COLO668 (cell line): ENCODE data around the gene PLEKHN1.

Experiments used
- DNase-seq: peaks from one replicate; lab custom pipeline; 2025; ENCODE audit not compliant: unreplicated experiment; lab: John Stamatoyannopoulos, UW

PLEKHN1 gene

DNA sequence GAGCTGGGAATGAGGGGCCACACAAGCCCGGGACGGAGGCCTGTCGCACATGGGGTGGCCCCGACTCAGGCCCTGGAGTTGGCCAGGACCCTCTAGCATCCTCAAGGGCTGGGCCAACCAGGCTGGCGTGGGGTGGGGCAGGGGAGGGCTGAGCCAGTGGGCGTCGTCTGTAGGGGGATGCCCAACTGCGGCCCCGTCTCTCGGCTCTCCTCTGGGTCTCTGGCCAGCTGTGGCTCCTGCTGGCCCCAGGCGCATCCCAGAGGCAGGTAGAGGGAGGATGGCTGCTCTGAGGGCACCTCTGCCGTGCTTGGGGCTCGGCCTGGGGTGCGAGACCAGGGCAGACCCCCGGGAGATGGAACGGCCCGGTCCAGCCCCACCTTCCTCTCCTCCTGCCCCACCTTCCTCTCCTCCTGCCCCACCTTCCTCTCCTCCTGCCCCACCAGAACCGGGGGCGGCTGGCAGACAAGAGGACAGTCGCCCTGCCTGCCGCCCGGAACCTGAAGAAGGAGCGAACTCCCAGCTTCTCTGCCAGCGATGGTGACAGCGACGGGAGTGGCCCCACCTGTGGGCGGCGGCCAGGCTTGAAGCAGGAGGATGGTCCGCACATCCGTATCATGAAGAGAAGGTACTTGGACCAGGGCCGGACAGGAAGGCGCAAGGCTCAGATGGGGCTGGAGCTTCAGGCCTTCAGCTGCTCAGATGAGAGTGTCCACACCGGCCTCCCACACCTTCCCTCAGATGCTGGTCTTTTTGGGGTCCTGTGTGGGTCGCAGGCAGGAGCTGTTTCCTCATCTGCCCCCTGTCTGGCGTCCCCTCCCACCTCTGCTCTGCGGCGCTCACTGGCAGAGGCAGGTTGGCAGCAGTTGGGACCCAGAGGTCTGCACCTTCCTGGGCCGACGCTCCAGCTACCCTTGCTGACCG lies 36.3 kb upstream of the PLEKHN1 start:
- no peak for DNase-seq

DNA sequence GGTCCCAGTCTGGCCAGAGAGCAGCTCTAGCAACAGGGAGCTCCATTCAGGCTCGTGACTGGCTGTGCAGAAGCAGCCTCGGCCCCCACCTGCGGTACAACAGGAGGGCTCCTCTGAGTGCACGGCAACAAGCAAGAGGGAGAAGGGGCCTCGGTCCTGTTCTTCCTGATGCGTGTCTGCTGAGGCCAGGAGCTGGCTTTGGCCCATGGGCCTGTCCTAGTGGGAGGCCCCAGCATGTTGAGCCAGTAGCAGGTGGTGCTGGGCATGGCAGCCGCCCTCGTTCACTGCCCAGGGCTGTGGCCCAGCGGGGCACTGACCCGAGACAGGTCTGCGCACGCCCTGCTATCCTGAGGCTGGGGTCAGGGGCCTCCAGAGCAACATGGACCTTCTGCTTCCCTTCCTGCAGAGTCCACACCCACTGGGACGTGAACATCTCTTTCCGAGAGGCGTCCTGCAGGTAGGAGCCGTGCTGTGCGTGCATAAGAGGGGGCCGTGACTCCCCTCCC lies 35.6 kb upstream of the PLEKHN1 start:
- DNase-seq = no peak

DNA sequence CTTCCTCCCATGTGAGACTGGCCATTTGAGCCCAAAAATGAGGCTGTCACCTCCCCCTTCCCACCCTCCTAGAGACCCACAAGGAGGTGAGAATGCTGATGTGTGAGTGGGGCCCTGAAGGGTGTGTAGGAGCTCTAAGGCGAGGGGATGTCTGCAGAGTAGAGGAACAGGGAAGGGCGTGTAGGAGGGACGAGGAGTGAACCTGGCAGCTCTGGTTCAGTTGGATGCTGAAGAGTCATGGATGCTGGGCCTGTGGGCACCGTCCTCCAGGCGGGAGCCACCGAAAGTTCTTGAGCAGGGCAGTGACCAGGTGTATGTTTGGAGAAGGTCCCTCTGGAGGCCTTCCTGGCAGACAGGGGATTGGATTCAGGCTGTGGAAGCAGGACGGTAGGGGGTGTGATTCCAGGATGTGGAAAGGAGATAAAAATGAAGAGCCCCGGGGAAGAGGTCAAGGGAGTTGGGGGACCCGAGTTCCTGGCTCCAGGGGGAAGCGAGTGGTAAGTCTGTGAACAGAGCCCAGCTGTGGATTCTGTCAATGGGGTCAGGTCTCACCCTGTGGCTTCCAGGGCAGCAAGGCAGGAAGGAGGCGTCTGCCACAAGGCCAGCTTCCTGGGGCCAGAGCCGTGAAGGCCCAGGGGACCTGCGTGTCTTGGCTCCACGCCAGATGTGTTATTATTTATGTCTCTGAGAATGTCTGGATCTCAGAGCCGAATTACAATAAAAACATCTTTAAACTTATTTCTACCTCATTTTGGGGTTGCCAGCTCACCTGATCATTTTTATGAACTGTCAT lies 34.7 kb upstream of the PLEKHN1 start:
- no peak for DNase-seq

DNA sequence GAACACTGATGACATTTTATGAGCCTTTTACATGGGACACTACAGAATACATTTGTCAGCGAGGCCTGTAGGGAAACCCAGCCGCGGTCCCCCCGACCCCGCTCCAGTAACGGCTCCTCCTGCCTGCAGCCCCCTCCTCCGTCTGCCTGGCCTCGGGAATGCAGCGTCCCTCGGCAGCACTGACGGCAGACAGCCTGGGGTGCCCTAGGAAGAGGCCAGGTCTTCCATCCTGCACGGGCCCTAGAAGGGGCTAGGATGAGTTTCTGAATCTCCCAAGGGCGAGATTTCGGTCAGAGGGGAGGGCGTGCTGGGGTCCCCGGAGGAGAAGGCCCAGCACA lies 34.1 kb upstream of the PLEKHN1 start:
- DNase-seq = no peak

DNA sequence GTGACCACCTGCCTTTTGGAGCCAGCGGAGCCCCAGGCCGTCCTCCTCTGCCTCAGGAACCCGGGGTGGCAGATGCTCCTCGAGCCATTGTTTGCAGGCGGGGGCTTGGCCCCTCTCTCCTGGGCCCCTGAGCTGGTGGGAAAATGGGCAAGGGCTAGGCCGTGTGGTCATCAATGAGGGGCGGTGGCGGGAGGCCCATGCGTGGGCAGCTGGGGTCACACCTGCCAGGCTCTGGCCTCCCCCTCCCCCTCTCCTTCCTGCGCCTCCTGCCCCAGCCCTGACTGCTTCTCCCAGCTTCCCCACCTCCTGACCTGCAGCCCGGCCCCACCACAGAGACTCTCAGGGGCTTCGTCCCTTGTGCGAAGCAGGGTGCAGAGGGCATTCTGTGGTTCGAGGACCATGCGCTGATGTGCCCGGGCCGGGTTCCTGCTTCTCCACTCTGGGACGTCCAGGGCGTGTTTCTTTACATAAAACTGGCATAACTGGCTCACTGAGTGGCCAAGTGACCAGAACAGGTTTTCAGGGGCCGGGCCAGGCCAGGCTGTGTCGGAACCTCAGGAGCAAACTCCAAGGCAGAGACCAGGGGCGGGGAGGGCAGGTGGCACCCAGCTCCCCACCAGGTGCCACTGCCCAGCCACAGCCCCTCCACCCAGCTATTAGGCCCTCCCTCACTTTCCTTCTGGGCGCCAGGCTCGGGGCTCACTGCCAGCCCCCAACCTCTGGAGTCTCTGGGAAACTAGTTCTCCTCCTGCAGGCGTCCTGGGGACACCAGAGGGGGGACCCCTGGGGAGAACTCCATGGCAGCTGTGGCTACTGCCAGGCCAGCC lies 33.3 kb upstream of the PLEKHN1 start:
- DNase-seq = no peak

DNA sequence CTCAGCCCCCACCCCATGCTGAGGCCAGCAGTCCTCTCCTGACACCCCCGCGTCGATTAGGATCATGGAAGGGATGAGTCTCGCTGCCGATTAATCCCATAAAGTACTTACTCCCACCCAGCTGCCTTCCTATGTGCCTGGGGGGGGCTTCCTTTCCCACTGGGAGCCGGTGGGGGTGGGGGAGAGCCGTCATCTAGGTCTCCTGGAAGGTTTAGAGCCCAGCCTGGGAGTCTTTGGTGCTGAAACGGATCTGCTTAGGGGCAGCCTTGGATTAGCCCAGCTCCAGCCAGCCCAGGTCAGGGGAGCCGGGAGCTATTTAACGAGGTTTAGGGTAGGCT lies 32.7 kb upstream of the PLEKHN1 start:
- no peak for DNase-seq

DNA sequence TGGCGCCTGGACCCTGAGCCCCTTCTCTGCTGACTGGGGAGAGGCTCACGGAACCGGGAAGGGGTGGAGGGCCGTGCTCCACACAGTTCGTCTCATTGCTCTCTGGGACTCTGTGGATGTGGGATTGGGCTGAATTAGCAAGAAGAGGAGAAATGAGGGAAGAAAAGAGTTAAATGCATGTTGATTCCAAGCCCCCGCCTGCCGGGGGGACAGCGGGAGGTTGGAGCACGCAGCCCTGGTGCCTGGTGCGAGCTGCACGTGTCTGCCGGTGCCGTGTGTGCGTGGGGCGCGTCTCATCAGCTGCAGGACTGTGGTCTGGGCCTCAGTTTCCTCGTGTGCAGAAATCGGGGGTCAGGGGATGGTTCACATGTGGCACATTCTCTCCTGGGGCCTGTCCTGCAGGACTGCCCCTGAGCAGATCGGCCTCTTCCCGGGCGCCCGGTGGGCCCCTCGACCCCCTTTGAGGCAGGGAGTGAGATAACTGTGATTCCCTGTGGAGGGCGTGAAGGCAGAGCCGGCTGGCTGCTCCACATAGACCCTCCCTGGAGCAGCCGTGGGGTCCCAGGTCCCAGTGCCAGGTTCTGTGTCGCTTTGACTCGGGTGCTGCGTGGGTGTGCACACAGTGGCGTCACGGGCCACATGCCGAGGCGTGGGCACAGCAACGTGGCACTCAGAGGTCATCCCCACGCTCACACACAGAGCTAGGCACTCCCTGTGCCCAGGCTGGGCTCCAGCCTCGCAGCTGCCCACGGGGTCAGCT lies 31.1 kb upstream of the PLEKHN1 start:
- DNase-seq = no peak

DNA sequence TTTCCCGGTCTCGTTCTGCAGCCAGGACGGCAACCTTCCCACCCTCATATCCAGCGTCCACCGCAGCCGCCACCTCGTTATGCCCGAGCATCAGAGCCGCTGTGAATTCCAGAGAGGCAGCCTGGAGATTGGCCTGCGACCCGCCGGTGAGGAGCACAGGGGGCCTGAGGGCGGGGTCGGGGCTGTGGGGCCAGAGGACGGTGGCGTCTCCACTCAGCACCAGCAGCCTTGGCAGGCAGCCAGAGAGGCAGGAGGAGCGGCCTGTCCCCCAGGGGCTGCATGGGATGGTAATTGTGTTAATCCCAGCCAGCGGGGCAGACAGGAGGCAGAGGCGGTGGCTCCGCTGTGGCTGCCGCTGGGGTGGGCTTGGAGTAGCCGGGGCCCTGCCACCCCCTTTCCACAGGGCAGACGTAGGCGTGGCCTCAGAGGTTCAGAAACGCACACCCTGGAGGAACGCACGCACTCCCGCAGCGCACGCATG lies 30.5 kb upstream of the PLEKHN1 start:
- peak; percentile 94 for DNase-seq

DNA sequence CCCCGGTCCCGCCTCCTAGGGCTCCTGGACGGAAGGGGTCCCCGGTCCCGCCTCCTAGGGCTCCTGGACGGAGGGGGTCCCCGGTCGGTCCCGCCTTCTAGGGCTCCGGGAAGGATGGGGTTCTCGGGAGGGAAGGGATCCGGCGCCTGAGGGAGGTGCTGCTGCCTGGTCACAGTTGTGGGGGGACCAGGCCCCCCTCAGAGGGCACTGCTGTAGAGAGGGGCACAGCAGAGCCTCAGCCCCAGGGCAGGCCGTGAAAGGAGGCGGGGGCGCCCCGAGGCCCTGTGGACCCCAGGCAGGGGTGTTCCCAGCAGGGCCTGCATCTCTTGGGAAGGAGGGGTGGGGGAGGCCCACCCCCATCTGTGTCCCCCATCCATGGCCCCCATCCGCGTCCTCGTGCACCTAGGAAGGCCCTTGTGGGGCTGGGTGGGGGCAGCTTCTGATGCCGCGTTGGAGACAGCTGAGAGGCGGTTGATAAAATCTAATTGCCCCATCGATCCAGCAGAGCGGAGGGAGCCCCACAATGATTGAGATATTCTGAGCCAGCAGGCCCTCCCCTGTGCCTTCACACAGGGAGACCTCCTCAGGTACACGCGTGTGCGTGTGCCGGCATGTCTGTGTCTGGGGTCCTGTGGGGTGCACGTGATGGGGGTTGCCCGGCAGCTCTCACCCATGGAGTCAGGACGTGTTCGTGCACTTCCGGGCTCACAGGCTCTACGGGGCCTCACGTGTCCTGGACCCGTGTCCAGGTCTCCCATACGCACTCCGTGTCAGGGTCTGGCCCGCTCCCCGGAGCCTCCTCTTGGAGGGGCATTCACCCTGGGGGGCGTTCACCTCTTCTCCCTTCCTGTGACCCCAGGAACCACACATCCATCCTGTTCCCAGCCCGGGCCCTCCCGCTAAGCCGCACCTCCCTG lies 29.7 kb upstream of the PLEKHN1 start:
- peak; percentile 56 for DNase-seq

DNA sequence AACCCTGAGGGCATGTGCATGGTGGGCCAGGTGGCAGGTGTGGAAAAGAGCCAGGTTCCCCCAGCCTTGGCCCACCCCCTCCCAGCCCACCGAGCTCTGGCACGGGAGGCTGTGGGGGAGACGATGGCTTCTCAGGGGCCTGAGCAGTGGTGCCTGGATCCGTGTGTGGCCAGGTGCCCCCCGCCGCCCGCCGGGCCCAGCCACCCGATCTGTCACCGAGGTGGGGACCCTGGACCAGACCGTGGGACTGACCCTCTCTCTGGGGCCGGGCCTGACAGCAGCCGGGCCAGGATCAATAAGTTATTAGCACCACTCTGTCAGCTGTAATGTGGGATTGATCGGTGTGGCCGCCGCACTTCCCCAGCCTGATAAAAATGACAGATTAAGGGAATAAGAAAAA lies 28.8 kb upstream of the PLEKHN1 start:
- no peak for DNase-seq

DNA sequence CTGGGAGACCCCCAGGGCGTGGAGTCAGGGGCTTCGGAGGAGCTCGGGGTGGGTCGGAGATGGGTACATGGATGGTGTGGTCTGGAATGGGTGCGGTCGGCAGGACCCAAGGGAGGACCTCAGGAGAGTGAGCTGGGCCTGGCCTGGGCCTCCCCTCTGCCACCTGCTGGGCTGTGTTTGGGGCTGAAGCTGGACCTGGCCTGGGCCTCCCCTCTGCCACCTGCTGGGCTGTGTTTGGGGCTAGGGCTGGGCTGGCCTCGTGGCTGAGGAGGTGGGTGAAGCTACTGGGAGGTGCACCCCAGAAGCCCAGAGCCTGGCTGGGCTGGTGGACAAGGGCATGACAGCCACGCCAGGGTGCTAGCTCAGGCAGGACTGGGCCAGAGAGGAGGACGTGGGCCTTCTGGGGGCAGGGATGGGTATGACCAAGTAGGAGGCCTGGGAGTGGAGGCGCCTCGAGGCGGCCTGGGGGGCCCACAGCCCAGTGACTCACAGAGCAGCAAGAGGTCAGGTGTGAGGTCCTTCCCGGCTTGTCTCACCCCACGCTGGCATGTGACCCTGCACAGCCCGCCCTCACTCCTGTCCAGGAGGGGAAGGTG lies 28.1 kb upstream of the PLEKHN1 start:
- DNase-seq = peak; percentile 70

DNA sequence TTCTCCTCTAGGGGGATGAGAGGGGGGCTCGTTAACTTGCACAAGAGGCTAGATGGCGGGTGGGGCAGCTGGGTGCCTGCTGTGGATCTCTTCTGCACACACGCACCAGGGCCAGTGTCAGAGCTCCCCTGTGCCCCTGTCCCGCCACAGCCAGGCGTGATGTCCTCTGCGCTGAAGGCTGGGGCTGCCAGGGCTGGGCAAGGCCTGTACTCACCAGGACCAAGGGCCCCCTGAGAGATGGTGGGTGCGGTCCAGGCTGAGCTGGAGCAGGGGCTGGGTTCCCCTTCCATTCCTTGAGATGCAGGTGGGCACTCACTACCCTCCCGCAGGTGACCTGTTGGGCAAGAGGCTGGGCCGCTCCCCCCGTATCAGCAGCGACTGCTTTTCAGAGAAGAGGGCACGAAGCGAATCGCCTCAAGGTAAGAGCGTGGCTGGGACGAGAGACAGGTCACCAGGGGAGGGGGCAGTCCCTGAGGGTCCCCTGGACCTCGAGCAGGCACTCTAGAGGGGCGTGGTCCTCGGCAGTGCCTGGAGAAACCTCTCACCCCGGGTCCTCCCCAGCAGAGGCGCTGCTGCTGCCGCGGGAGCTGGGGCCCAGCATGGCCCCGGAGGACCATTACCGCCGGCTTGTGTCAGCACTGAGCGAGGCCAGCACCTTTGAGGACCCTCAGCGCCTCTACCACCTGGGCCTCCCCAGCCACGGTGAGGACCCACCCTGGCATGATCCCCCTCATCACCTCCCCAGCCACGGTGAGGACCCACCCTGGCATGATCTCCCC lies 27.4 kb upstream of the PLEKHN1 start:
- DNase-seq = peak; percentile 46

DNA sequence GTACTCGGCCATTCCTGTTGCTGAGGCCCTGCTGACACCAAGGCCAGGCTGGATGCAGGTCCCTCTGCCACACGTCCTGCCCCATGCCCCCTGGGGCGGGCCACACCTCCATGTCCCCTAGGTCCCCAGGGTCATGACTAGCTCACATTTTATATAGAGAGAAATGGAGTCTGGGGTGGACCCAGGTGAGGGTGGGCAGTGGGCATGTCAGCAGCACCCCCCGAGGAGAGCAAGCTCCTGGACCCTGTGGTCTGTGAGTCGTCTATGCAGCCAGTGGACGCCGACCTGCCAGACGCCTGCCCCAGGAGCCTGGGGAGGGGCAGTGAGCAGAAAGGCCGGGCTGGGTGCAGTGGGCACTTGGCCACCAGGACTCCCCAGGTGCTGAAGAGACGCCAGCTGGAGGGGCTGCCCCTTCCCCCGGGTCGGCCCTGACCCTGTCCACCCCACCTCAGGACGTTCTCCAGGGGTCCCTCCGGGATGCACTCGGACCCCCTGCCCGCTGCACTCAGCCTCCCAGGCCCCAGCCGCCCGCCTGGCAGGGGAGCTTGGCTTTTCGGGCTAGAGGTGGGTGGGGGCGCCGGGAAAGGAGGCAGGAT lies 26.7 kb upstream of the PLEKHN1 start:
- DNase-seq = no peak

DNA sequence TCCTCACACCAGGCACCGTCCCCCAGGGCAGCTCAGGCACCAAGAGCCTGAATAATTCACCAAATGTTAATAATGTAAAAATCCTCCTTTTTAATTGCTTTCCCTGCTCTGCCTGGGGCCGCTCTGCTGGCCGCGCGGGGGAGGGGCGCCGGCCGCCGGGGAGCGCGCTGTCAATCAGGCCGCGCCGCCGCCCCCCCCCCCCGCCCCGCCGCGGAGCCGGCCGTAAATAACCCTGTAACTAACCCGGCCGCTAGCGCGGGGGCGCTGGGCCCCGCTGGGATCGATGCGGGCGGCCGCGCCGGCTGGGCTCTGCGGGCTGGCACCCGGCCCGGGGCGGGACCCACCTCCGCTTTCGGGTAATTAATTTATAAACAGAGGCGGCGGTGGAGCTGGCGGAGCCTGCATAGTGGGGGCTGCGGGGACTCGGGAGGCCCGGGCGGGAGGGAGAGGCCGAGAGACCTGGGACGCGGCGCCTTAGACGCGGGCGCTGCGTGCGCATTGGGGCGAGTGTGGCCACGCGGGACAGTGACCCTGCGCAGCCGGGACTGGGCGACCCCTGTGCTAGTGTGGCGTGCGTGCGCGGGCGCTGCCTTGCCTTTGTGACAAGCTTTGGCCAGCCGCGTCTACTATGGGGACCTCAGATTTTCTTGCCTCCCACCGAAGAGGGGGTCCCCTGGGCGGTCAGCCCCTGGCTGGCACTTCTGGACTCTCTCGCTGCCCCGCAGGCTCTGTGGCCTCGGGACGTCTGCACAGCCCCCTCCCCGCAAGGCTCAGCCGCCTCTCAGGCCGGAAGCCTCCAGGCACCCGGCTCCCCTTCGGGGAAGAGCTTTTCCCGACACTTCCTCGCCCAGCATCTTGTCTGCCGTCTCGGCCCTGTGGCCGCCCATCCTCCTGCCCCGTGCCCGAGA lies 25.9 kb upstream of the PLEKHN1 start:
- peak; percentile 78 for DNase-seq

DNA sequence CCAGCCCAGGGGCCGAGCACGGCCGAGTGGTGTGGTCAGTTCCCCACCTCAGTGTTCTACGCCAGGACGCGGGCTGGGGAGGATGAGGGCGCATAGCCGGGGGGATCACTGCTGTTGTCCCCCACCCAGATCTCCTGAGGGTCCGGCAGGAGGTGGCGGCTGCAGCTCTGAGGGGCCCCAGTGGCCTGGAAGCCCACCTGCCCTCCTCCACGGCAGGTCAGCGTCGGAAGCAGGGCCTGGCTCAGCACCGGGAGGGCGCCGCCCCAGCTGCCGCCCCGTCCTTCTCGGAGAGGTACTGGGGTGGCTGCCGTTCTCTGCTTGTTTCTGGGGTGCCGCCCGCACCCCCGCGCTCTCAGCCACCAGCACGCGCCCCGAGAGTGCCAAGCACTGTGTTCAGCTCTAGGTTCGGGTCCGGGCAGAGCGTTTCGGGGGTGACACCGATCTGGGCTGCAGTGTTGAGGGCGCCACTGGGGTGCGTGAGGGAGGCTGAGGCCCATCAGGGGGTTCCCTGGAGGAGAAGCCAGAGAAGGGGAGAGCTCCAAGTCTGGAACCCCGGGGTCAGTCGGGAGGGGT lies 25.2 kb upstream of the PLEKHN1 start:
- no peak for DNase-seq

DNA sequence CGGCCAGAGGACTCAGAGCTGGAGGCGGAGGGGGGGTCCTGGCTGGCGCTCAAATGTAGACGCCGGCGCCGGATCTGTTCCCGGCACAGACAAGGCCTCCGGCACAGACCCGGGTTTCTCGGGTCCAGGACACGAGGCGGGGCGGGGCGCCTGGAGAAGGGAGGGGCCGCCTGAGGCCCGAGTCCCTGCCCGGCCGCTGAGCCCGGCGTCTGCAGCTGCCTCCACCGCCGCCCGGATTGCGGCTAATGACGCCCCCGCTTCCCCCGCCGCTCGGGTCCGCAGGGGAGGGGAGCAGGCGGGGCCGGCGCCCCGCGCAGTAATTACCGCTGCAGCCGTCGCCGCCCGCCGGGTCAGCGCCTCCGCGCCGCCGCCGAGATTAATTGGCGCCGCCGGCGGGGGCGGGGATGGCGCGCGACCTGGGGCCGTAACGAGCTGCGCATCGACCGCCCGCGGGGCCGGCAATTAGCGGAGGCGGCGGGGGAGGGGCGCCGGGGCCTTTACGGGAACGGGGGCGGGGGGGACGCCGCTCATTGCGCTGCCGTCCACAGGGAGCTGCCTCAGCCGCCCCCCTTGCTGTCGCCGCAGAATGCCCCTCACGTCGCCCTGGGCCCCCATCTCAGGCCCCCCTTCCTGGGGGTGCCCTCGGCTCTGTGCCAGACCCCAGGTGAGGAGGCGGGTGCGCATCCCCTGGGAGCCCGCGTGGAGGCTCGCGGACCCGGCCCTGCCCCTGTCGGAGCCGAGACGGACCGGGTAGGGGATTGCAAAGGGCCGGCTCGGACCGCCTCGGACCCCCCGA lies 24.5 kb upstream of the PLEKHN1 start:
- DNase-seq = peak; percentile 96
